ENCODE results near the gene PCYOX1L.

PCYOX1L gene

GRCh38 chr5:149340920-149341319 lies 16.9 kb upstream of the PCYOX1L start:
- FAIRE-seq: no peak

GRCh38 chr5:149341876-149342275 lies 16.0 kb upstream of the PCYOX1L start:
- FAIRE-seq: no peak

GRCh38 chr5:149344151-149344550 lies 13.7 kb upstream of the PCYOX1L start:
- no peak for FAIRE-seq

- no peak for FAIRE-seq
These were observed 12.5 kb upstream of the PCYOX1L start, which contains the start of gene GRPEL2 for GRCh38 chr5:149345147-149345891. Gene GRPEL2 (plus strand): TSS chr5:149345499. CDS start chr5:149345540, 41 bp downstream.

GRCh38 chr5:149345892-149346222 lies 12.0 kb upstream of the PCYOX1L start:
- FAIRE-seq: no peak

GRCh38 chr5:149348518-149348917 lies 9.3 kb upstream of the PCYOX1L start:
- no peak for FAIRE-seq

- FAIRE-seq: no peak
These were observed 8.5 kb upstream of the PCYOX1L start for GRCh38 chr5:149349382-149349781.

- FAIRE-seq: no peak
These were observed 5.7 kb upstream of the PCYOX1L start for GRCh38 chr5:149352169-149352568.

GRCh38 chr5:149353911-149354310 lies 3.9 kb upstream of the PCYOX1L start:
- FAIRE-seq: no peak

GRCh38 chr5:149355688-149356087 lies 2.2 kb upstream of the PCYOX1L start:
- FAIRE-seq: no peak

GRCh38 chr5:149356391-149356790 lies 1.5 kb upstream of the PCYOX1L start:
- no peak for FAIRE-seq

GRCh38 chr5:149358294-149358651 lies 427 bp downstream of the PCYOX1L start:
- no peak for FAIRE-seq

GRCh38 chr5:149358868-149359495 lies 1.1 kb downstream of the PCYOX1L start:
- FAIRE-seq: no peak

GRCh38 chr5:149360272-149360671 lies 2.4 kb downstream of the PCYOX1L start:
- FAIRE-seq: no peak

- no peak for FAIRE-seq
These were observed 4.7 kb downstream of the PCYOX1L start for GRCh38 chr5:149362541-149362940.

- FAIRE-seq: no peak
These were observed 5.5 kb downstream of the PCYOX1L start for GRCh38 chr5:149363358-149363757.

- FAIRE-seq: no peak
These were observed 6.1 kb downstream of the PCYOX1L start for GRCh38 chr5:149363936-149364335.

- FAIRE-seq: no peak
These were observed 6.9 kb downstream of the PCYOX1L start for GRCh38 chr5:149364719-149365118.

GRCh38 chr5:149365418-149365817 lies 7.6 kb downstream of the PCYOX1L start:
- no peak for FAIRE-seq

- FAIRE-seq: no peak
These were observed 8.4 kb downstream of the PCYOX1L start for GRCh38 chr5:149366169-149366729.

GRCh38 chr5:149367249-149367971 lies 9.6 kb downstream of the PCYOX1L start:
- FAIRE-seq: no peak

- FAIRE-seq: no peak
These were observed 10.3 kb downstream of the PCYOX1L start for GRCh38 chr5:149367972-149368645.

- FAIRE-seq: no peak
These were observed 13.0 kb downstream of the PCYOX1L start for GRCh38 chr5:149370878-149371277.
